Nephron progenitor cell (in vitro differentiated cells): ENCODE data around the gene CHMP4B.
A peak's percentile ranks its signal among the peaks of the same experiment; 100 is the strongest.

ENCODE experiments used
- DNase-seq: peaks from one replicate; pipeline ENCODE4 v3.0.0; 2021
- H3K27ac Mint-ChIP-seq: 2 replicates; pipeline ENCODE4 v1.8.0; 2021; ENCODE audit warnings: mild to moderate bottlenecking, moderate library complexity, mixed read lengths
- H3K27me3 Mint-ChIP-seq: 2 replicates; pipeline ENCODE4 v1.8.0; 2021; ENCODE audit warnings: mild to moderate bottlenecking, low read depth, mixed read lengths; ENCODE audit not compliant: poor library complexity
- H3K36me3 Mint-ChIP-seq: 2 replicates; pipeline ENCODE4 v1.8.0; 2021; ENCODE audit warnings: low read depth, mixed read lengths
- H3K4me1 Mint-ChIP-seq: 2 replicates; pipeline ENCODE4 v1.8.0; 2021; ENCODE audit warnings: mixed read lengths
- H3K4me3 Mint-ChIP-seq: 2 replicates; pipeline ENCODE4 v1.8.0; 2021; ENCODE audit warnings: mild to moderate bottlenecking, moderate library complexity, mixed read lengths
- H3K9me3 Mint-ChIP-seq: 2 replicates; pipeline ENCODE4 v1.8.0; 2021; ENCODE audit warnings: mild to moderate bottlenecking, moderate library complexity, mixed read lengths
- CTCF ChIP-seq: fragments of 200-600 bp; sonication (generic); IDR thresholded peaks from 2 replicates; pipeline ENCODE4 v1.5.0; 2021; ENCODE audit warnings: antibody characterized with exemption

The CHMP4B gene

GRCh38 chr20:33817411-33817810 lies 6.3 kb downstream of the CHMP4B start:
- no peak for TF ChIP-seq CTCF
- Mint-ChIP-seq H3K36me3 (peaks cover 15% of the 10 kb centered on the region), H3K4me3 (no peak overlapping the region), H3K27ac (no peak overlapping the region), H3K9me3 (no peaks in the 10 kb centered on the region), H3K27me3 (no peaks in the 10 kb centered on the region), H3K4me1 (peaks cover 49% of the 10 kb centered on the region)
- no peak for DNase-seq

GRCh38 chr20:33819456-33819855 lies 8.3 kb downstream of the CHMP4B start:
- Mint-ChIP-seq H3K36me3 (peaks cover 10% of the 10 kb centered on the region), H3K4me1 (peaks cover 28% of the 10 kb centered on the region)

GRCh38 chr20:33820362-33820761 lies 9.2 kb downstream of the CHMP4B start:
- Mint-ChIP-seq H3K9me3 (no peaks in the 10 kb centered on the region), H3K27ac (peak overlapping the region; percentile 70), H3K4me3 (no peak overlapping the region), H3K27me3 (no peaks in the 10 kb centered on the region), H3K36me3 (peaks cover 10% of the 10 kb centered on the region), H3K4me1 (peaks cover 31% of the 10 kb centered on the region)
- no peak for TF ChIP-seq CTCF
- DNase-seq: no peak

More at GRCh38 chr20:33819456-33819855, 8.3 kb downstream of the CHMP4B start:
- Mint-ChIP-seq H3K27ac (peak overlapping the region; percentile 53), H3K4me3 (no peak overlapping the region), H3K27me3 (no peaks in the 10 kb centered on the region), H3K9me3 (no peaks in the 10 kb centered on the region)
- DNase-seq: no peak
- no peak for TF ChIP-seq CTCF

- Mint-ChIP-seq H3K27me3 (no peaks in the 10 kb centered on the region), H3K9me3 (no peaks in the 10 kb centered on the region), H3K36me3 (peaks cover 10% of the 10 kb centered on the region), H3K4me1 (peaks cover 41% of the 10 kb centered on the region), H3K4me3 (no peak overlapping the region), H3K27ac (no peak overlapping the region)
- DNase-seq: no peak
- TF ChIP-seq CTCF: no peak
These were observed 10.2 kb downstream of the CHMP4B start for GRCh38 chr20:33821270-33821836.

GRCh38 chr20:33822423-33822822 lies 11.3 kb downstream of the CHMP4B start:
- no peak overlapping the region for H3K27ac Mint-ChIP-seq
- H3K27me3 Mint-ChIP-seq: no peaks in the 10 kb centered on the region
- DNase-seq: no peak
- H3K4me3 Mint-ChIP-seq: no peak overlapping the region
- no peak for TF ChIP-seq CTCF
- H3K36me3 Mint-ChIP-seq: peaks cover 10% of the 10 kb centered on the region
- no peaks in the 10 kb centered on the region for H3K9me3 Mint-ChIP-seq
- peaks cover 47% of the 10 kb centered on the region for H3K4me1 Mint-ChIP-seq

- no peak for DNase-seq
- peaks cover 47% of the 10 kb centered on the region for H3K4me1 Mint-ChIP-seq
- no peaks in the 10 kb centered on the region for H3K9me3 Mint-ChIP-seq
- H3K36me3 Mint-ChIP-seq: peaks cover 10% of the 10 kb centered on the region
- TF ChIP-seq CTCF: no peak
- H3K27me3 Mint-ChIP-seq: no peaks in the 10 kb centered on the region
- H3K27ac Mint-ChIP-seq: no peak overlapping the region
- H3K4me3 Mint-ChIP-seq: no peak overlapping the region
These were observed 11.8 kb downstream of the CHMP4B start for GRCh38 chr20:33822991-33823390.
